Measurements from ENCODE around the gene HTR1D. TPM values are rescaled to one million over a fixed set of nuclear protein-coding genes. Genes with fewer than 3 reads are reported as not detected.
"Not testable (repeated sequence)": the region's sequence is repeated elsewhere in the genome, so short reads cannot be mapped to it uniquely, and the experiment has no call there.

Gene HTR1D
- total RNA-seq, 3 donors from 2014 or later, result not detected

DNA sequence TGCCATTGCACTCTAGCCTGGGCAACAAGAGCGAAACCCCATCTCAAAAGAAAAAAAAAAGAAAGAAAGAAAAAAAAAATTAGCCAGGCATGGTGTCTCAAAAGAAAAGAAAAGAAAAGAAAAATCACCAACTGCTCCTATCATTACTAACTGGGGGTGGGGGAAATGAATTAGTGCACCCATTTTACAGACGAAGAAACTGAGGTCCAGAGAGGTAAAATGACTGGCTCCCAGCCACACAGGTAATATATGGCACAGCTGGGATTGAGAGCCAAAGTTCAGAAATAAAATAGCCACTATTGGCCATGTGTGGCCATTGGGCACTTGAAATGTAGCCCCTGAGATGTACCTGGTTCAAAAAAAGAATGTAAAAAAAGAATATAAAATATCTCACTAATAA lies 8.8 kb downstream of the HTR1D start:
- Mint-ChIP-seq H3K36me3 (ENCODE audit: insufficient read depth) (no peaks in the 10 kb centered on the region), H3K4me3 (no peak overlapping the region), H3K9me3 (no peaks in the 10 kb centered on the region), H3K27me3 (ENCODE audit: low read depth) (peaks cover 17% of the 10 kb centered on the region), H3K4me1 (ENCODE audit: low read depth) (peaks cover 6% of the 10 kb centered on the region)
- DNase-seq, result no peak
- no peak for ATAC-seq

DNA sequence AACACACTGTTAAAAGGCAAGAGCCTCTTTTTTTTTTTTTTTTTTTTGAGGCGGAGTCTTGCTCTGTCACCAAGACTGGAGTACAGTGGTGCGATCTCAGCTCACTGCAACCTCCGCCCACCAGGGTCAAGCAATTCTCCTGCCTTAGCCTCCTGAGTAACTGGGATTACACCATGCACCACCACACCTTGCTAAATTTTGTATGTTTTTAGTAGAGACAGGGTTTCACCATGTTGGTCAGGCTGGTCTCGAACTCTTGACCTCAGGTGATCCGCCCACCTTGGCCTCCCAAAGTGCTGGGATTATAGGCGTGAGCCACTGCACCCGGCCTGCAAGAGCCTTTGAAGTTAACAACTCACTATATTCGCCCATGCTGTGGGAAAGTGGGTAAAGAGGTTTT lies 9.6 kb downstream of the HTR1D start:
- not testable (repeated sequence) for DNase-seq; H3K4me1 Mint-ChIP-seq (ENCODE audit: low read depth); ATAC-seq; H3K4me3 Mint-ChIP-seq; H3K36me3 Mint-ChIP-seq (ENCODE audit: insufficient read depth); H3K9me3 Mint-ChIP-seq
- H3K27me3 Mint-ChIP-seq (ENCODE audit: low read depth), result peaks cover 12% of the 10 kb centered on the region

DNA sequence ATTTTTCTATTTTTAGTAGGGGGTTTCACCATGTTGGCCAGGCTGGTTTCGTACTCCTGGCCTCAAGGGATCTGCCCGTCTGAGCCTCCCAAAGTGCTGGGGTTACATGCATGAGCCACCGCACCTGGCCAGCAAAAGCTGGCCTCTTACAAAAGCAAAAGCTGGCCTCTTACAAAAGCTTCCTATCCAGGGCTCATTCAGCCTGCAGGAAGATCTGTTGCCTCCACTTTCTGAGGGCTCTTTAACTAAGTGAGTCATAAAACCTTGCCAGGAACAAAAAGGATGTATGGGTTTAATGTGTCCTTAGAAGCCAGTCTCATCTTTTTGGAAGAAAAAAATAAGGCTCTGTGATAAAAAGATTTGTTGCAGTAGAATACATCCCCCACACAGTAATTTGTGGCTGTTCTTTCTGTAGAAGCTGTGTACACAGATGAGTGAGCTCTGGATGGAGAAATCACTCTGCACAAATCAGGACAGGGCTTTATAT lies 15.0 kb downstream of the HTR1D start:
- no peaks in the 10 kb centered on the region for H3K9me3 Mint-ChIP-seq

DNA sequence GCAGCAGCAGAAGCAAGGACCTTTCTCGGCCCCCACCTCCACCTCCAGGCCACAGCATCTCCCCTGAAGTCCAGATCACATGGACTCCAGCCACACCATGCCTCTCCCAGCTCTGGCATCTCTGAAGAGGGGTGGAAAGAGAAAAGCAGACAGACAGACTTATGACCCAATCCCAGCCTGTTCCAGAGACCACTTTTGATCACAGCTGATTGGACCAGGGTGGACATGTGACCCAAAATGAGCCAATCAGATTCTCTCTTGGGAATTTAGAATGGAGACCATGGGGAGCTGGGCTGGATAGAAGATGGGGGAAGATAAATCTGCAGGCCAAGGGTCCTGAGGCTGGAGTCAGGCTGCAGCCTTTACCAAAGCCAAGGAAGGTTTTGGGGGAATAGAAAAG lies 16.4 kb downstream of the HTR1D start:
- DNase-seq, result no peak
- no peak overlapping the region for H3K4me3 Mint-ChIP-seq
- H3K27me3 Mint-ChIP-seq (ENCODE audit: low read depth), result peaks cover 1% of the 10 kb centered on the region
- no peaks in the 10 kb centered on the region for H3K4me1 Mint-ChIP-seq (ENCODE audit: low read depth)
- no peaks in the 10 kb centered on the region for H3K36me3 Mint-ChIP-seq (ENCODE audit: insufficient read depth)
- ATAC-seq, result no peak
- no peaks in the 10 kb centered on the region for H3K9me3 Mint-ChIP-seq

More for the DNA sequence above, 15.0 kb downstream of the HTR1D start:
- Mint-ChIP-seq H3K36me3 (ENCODE audit: insufficient read depth) (no peaks in the 10 kb centered on the region), H3K4me3 (no peak overlapping the region), H3K4me1 (ENCODE audit: low read depth) (no peaks in the 10 kb centered on the region), H3K27me3 (ENCODE audit: low read depth) (peaks cover 1% of the 10 kb centered on the region)
- ATAC-seq (no peak), DNase-seq (no peak)

DNA sequence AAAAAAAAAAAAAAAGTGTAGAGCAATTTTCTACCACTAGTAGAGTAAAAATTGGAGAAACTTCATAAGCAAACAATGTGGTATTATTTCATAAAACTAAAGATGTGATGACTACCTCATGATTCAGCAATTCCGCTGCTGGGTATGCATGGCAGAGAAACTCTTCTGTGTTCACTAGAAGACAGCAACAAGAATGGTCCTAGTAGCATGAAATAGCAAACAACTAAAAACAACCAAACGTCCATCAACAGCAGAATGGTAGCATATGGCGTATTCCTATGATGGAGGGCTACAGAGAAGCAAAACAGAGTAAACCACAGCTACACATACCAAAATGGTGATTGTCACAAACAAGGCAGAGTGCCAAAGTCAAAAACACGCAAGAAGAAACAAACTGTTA lies 18.9 kb downstream of the HTR1D start:
- Mint-ChIP-seq H3K9me3 (no peaks in the 10 kb centered on the region), H3K4me3 (no peak overlapping the region), H3K36me3 (ENCODE audit: insufficient read depth) (no peaks in the 10 kb centered on the region), H3K4me1 (ENCODE audit: low read depth) (no peaks in the 10 kb centered on the region), H3K27me3 (ENCODE audit: low read depth) (peaks cover 1% of the 10 kb centered on the region)
- ATAC-seq (no peak), DNase-seq (no peak)

DNA sequence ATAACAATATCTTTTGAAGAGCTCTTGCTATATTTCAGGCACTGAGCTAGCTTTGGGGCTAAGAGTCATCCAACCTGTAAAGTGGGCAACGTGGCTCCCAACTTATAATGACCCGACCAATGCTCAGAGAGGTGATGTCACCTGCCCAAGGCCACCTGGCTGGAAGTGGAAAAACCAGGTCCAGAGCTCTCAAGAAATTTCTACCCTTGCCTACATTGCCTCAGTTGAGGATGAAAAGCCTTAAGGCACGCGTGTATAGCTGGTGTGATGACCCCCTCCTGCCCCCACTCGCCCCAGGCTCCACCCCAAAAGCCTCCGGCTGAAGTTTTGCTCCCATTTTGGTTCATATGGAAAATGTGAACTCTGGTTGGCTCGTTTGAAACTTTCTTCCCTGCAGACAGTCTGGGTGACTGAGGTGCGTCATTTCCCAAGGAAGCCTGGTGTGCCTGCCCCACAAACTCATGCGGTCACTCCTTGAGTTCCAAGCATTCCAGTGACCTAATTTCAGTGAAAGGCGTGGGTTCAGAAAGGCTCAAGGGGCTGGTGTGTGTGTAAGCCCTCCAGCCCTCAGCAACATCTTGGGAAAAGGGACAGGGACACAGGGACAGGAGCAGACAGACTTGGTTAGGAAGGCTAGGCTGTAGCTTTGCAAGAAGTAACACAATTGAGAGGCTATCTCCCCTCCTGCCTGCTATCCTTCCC lies 20.5 kb downstream of the HTR1D start:
- Mint-ChIP-seq H3K4me3 (no peak overlapping the region), H3K4me1 (ENCODE audit: low read depth) (no peaks in the 10 kb centered on the region), H3K27me3 (ENCODE audit: low read depth) (peaks cover 8% of the 10 kb centered on the region), H3K36me3 (ENCODE audit: insufficient read depth) (no peaks in the 10 kb centered on the region), H3K9me3 (no peaks in the 10 kb centered on the region)
- ATAC-seq, result no peak
- no peak for DNase-seq

DNA sequence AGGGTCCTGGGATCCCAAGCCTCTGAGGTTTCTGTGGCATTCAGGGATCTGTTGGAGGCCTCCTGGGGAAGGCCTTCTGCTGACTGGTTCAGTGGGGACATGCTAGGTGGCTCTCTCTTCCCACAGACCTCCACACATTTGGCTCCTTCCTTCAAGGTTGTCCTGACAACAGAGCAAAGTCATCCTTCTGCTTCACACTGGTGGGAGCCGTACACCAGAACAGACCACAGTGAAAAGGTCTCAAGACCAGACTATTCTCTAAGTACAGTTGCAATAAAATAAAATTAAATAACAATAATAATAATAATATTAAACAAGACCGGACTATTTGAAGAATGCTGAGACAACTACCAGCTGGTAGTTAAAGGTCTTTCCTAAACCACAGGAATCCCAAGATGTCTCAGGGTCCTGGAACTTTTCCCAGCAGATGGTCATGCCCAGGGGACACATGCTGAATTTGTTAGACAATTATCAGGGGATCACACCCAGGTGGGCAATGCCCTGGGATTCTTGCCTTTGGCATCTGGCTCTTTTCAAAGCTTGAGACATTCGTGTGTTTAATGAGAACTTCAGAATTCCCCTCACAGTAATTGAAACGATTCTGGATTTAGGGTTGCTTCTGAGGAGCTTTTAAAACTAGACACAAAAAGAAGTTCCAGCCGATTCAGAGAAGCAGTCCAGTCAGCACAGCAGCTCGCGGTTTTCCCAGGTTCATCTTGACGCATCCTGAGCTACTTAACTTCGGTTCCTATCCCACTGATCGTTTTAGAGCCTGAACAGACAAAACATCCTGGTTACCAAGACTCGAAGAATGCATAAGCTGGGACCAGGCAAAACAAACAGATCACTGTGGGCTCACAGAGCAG lies 22.9 kb downstream of the HTR1D start:
- Mint-ChIP-seq H3K4me1 (ENCODE audit: low read depth) (no peaks in the 10 kb centered on the region), H3K27me3 (ENCODE audit: low read depth) (peaks cover 8% of the 10 kb centered on the region), H3K9me3 (no peaks in the 10 kb centered on the region), H3K4me3 (no peak overlapping the region), H3K36me3 (ENCODE audit: insufficient read depth) (no peaks in the 10 kb centered on the region)
- ATAC-seq, result no peak
- DNase-seq, result no peak

DNA sequence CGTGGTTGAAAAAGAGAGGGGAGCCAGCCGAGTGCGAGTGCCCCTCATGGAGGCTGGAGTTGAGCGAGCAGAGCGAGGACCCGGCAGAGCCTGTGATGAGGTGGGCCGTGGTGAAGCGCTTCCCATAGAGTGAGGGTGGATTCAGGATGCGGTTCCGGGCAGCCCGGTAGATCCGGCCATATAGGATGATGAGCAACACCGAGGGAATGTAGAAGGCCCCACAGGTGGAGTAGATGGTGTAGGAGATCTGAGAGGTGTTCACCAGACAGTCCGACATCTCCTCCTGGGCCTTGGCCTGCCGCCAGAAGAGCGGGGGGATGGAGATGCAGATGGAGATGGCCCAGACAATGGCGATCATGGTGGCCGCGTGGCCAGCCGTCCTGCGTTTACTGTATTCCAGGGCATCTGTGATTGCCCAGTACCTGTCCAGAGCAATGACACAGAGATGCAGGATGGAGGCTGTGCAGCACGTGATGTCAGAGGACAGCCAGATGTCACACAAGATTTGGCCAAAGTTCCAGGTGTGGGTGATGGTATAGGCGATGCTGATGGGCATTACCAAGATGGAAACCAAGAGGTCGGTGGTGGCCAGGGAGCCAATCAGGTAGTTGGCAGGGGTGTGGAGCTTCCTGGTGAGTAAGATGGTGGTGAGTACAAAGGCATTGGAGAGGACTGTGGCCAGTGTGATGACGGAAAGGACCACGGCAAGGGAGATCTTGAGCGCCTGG lies 23.7 kb downstream of the HTR1D start:
- H3K27me3 Mint-ChIP-seq (ENCODE audit: low read depth), result peaks cover 8% of the 10 kb centered on the region
- H3K4me1 Mint-ChIP-seq (ENCODE audit: low read depth), result no peaks in the 10 kb centered on the region
- H3K36me3 Mint-ChIP-seq (ENCODE audit: insufficient read depth), result no peaks in the 10 kb centered on the region
- no peak overlapping the region for H3K4me3 Mint-ChIP-seq
- no peak for DNase-seq
- no peaks in the 10 kb centered on the region for H3K9me3 Mint-ChIP-seq
- ATAC-seq, result no peak

DNA sequence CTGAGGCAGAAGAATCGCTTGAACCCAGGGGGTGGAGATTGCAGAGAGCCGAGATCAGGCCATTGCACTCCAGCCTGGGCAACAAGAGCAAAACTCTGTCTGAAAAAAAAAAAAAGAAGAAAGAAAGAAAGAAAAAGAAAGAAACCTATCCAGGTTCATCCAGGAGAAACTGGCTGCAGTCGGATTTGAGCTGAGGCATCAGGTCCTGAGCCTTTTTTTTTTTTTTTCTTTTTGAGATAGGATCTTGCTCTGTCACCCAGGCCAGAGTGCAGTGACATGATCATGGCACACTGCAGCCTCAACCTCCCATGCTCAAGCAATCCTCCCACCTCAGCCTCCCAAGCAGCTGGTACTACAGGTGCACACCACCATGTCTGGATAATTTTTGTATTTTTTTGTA lies 26.1 kb downstream of the HTR1D start:
- Mint-ChIP-seq H3K27me3 (ENCODE audit: low read depth) (peaks cover 8% of the 10 kb centered on the region), H3K9me3 (no peaks in the 10 kb centered on the region), H3K36me3 (ENCODE audit: insufficient read depth) (no peaks in the 10 kb centered on the region), H3K4me1 (ENCODE audit: low read depth) (no peaks in the 10 kb centered on the region), H3K4me3 (no peak overlapping the region)
- no peak for DNase-seq
- ATAC-seq, result no peak

DNA sequence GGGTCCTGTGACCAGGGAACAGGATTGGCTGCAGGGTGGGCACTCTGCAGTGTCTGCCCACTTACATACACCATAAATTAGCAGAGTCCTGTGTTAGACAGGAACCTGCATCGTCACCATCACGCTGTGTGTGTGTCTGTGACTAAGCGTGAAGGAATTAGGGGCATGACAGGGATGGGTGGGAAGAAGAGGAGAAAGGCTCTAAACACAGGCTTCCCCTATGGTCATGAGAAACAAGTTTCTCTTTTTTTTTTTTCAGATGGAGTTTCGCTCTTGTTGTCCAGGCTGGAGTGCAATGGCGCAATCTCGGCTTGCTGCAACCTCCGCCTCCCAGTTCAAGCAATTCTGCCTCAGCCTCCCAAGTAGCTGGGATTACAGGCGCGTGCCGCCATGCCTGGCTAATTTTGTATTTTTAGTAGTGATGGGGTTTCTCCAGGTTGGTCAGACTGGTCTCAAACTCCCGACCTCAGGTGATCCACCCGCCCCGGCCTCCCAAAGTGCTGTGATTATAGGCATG lies 28.3 kb downstream of the HTR1D start:
- H3K36me3 Mint-ChIP-seq (ENCODE audit: insufficient read depth); H3K9me3 Mint-ChIP-seq; H3K4me1 Mint-ChIP-seq (ENCODE audit: low read depth); H3K4me3 Mint-ChIP-seq; DNase-seq; ATAC-seq; H3K27me3 Mint-ChIP-seq (ENCODE audit: low read depth): not testable (repeated sequence)

DNA sequence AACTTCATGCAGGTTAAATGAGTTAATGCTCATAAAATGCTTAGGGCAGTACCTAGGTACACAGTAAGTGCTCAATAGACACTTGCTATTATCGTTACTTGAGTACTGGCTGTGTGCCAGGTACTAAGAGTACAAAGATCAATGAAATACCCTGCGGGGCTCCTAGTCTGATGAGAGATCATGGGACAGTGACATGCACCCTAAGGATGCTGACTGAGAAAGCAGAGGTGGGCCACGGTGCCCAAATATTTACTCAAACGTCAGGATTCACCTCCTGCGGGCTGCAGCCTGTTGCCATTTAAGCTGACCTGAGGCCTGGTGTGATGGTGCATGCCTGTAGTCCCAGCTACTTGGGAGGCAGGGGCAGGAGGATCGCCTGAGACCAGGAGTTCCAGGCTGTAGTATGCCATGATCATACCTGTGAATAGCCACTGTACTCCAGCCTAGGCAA lies 28.8 kb downstream of the HTR1D start:
- Mint-ChIP-seq H3K4me3 (no peak overlapping the region), H3K4me1 (ENCODE audit: low read depth) (peaks cover 7% of the 10 kb centered on the region), H3K9me3 (no peaks in the 10 kb centered on the region), H3K27me3 (ENCODE audit: low read depth) (peaks cover 8% of the 10 kb centered on the region), H3K36me3 (ENCODE audit: insufficient read depth) (no peaks in the 10 kb centered on the region)
- ATAC-seq, result no peak
- DNase-seq, result no peak

DNA sequence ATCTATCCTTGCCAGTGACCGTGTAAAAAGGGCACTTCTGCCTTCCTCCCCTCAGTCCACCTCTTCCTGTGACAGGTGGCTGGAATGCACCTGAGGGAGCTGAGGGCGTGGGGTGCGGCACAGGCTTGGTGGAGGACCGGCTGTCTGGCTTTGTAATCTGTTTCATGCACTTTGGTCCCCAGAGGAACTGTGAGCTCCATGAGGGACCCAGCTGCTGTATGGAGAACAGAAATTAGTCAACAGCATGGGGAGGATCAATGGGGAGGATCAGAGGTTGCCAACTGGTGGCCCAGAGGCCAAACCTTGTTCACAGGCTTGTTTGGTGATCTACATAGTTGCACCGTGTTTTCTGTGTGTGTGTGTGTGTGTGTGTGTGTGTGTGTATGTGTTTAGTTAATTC lies 29.7 kb downstream of the HTR1D start:
- no peaks in the 10 kb centered on the region for H3K36me3 Mint-ChIP-seq (ENCODE audit: insufficient read depth)
- H3K4me1 Mint-ChIP-seq (ENCODE audit: low read depth), result peaks cover 7% of the 10 kb centered on the region
- H3K27me3 Mint-ChIP-seq (ENCODE audit: low read depth), result peaks cover 3% of the 10 kb centered on the region
- H3K4me3 Mint-ChIP-seq, result no peak overlapping the region
- H3K9me3 Mint-ChIP-seq, result no peaks in the 10 kb centered on the region
- ATAC-seq (no peak), DNase-seq (no peak)

DNA sequence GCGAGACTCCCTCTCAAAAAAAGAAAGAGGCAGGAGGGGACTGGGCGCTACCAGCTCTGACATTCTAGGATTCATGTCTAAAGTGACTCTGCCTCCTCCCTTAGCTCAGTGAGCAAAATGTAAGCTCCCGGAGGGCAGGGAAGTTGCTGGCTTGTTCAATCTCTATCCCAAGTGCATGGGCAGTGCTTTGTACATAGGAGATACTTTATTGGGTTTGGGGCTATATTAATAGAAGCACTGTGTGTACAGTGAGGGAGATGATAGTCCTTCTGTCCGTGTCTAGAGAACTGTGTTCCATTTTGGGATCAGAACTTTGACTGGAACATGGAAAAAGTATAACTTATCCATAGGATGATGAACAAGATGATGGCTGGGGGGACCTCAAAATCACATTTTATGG lies 31.9 kb downstream of the HTR1D start:
- Mint-ChIP-seq H3K36me3 (ENCODE audit: insufficient read depth) (no peaks in the 10 kb centered on the region), H3K4me1 (ENCODE audit: low read depth) (peaks cover 7% of the 10 kb centered on the region), H3K4me3 (no peak overlapping the region), H3K9me3 (no peaks in the 10 kb centered on the region), H3K27me3 (ENCODE audit: low read depth) (no peaks in the 10 kb centered on the region)
- DNase-seq (no peak), ATAC-seq (no peak)

DNA sequence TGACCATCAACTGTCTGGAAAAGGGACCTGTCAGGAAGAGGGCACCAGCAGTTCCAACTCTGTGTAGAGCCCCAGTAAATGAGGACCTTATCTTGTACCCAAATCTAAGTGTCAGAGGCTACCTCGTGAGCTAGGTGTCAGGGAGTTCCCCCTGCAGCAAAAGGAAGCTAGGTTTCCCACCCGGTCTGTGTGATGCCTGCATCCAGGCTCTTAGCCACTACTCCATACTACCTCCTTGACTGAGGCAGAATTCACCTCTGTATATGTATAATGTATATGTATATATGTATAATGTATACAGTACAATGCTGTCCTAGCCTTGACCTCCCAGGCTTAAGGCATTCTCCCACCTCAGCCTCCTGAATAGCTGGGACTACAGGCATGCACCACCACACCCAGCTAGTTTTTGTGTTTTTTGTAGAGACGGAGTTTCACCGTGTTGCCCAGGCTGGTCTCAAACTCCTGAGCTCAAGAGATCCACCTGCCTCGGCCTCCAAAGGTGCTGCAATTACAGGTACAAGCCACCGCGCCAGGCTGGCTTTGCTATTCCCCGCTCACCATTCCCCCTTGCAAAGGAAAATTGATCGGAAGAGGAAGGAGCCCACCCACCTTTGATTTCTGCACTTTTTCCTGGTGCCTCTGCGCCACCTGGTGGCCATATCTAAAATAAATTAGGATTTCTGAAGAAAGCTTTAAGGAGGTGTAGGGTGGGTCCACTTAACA lies 32.9 kb downstream of the HTR1D start:
- DNase-seq (peak; percentile 32), ATAC-seq (peak; percentile 40 to 52)
- Mint-ChIP-seq H3K36me3 (ENCODE audit: insufficient read depth) (no peaks in the 10 kb centered on the region), H3K9me3 (no peaks in the 10 kb centered on the region), H3K4me1 (ENCODE audit: low read depth) (peaks cover 7% of the 10 kb centered on the region), H3K27me3 (ENCODE audit: low read depth) (no peaks in the 10 kb centered on the region), H3K4me3 (peak overlapping the region; percentile 65)

Data from activated T-cell treated with anti-CD3 and anti-CD28 coated beads, Interleukin-2, amount 50 U/mL, for 4 hours (primary cell).